Neuron (in vitro differentiated cells): ENCODE results near the gene RESP18.
"Not testable (repeated sequence)": the region's sequence is repeated elsewhere in the genome, so short reads cannot be mapped to it uniquely, and the experiment has no call there.

Experiments used
- H2AFZ ChIP-seq: one replicate; pipeline ENCODE4 v1.6.1; 2013; ENCODE audit warnings: low read depth, mild to moderate bottlenecking, inconsistent platforms, low read length, moderate library complexity
- H3K27me3 ChIP-seq: one replicate; pipeline ENCODE4 v1.6.1; 2013; ENCODE audit warnings: low read length; ENCODE audit not compliant: insufficient read depth
- H3K36me3 ChIP-seq: one replicate; pipeline ENCODE4 v1.6.1; 2013; ENCODE audit warnings: low read length; ENCODE audit not compliant: insufficient read depth
- H3K4me1 ChIP-seq: one replicate; pipeline ENCODE4 v1.6.1; 2013; ENCODE audit warnings: low read length; ENCODE audit not compliant: insufficient read depth
- H3K4me3 ChIP-seq: 2 replicates; pipeline ENCODE4 v1.5.1; 2013; ENCODE audit warnings: mild to moderate bottlenecking, low read length, moderate library complexity
- H3K9me3 ChIP-seq: one replicate; pipeline ENCODE4 v1.6.1; 2013; ENCODE audit warnings: low read length

Gene RESP18

GRCh38 chr2:219294356-219295351 lies 37.9 kb downstream of the RESP18 start:
- Histone ChIP-seq H2AFZ (peak overlapping the region; percentile 71), H3K4me3 (peak overlapping the region; percentile 78), H3K36me3 (no peaks in the 10 kb centered on the region), H3K9me3 (no peaks in the 10 kb centered on the region), H3K4me1 (peaks cover 21% of the 10 kb centered on the region), H3K27me3 (peaks cover 12% of the 10 kb centered on the region)

DNA sequence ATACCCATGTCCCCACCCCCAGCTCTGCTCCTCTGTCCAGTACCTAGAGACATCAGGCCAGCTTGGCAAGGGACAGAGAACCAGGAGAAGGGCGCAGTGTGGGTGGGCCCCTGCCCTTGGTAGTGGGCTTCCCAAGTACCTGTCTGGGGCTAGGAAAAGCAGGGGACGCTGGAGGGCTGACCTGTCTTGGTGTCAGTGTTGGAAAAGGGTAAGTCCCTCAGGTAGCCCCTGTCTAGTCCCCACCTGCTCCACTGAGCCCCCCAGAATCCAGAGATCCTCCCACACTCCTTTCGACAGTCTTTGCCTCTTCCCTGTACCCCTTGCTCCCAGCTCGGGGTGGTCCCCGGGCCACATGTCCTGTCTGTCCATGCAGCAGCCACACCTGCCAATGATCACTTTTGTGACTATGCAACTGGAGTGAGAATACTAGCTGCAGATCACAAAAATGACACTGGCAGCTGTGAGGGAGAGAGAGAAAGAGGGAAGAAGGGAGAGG lies 38.8 kb downstream of the RESP18 start:
- H3K4me3 ChIP-seq = no peak overlapping the region

GRCh38 chr2:219292616-219293015 lies 39.9 kb downstream of the RESP18 start:
- no peak overlapping the region for H3K4me3 ChIP-seq

More for the DNA sequence above, 38.8 kb downstream of the RESP18 start:
- Histone ChIP-seq H2AFZ (no peak overlapping the region), H3K36me3 (no peaks in the 10 kb centered on the region), H3K27me3 (peaks cover 8% of the 10 kb centered on the region), H3K4me1 (peaks cover 12% of the 10 kb centered on the region), H3K9me3 (no peaks in the 10 kb centered on the region)

DNA sequence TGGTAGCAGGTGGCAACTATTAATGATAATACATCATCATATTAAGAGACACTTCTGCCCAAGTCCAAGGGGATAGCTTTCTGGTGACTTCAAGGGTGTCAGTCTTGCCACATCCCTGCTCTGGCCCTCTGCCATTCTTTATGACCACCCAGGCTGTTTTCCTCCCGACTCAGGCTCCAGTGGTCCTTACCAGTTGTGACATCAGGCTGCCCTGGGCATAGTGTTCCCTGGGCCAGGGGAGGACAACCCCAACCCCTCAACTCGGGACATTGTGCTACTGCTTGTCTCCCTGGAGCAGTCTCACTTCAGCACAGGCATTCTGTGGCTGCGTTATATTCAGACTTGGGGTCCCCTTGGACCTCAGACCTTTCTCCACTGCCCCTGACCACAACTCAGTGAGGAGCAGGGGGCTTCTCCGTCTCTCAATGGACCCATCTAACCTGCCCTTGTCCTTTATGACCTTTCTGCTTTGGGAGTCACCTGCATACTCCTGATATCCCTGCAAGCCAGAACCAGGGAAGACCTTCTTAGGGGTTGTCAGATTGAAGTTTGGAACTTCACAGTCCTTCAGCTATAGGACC lies 40.5 kb downstream of the RESP18 start:
- H2AFZ ChIP-seq = no peak overlapping the region
- H3K4me1 ChIP-seq = peaks cover 11% of the 10 kb centered on the region
- H3K9me3 ChIP-seq = no peaks in the 10 kb centered on the region
- H3K27me3 ChIP-seq = peaks cover 3% of the 10 kb centered on the region
- H3K36me3 ChIP-seq = no peaks in the 10 kb centered on the region
- H3K4me3 ChIP-seq = no peak overlapping the region

More at GRCh38 chr2:219292616-219293015, 39.9 kb downstream of the RESP18 start:
- Histone ChIP-seq H2AFZ (no peak overlapping the region), H3K27me3 (peaks cover 6% of the 10 kb centered on the region), H3K9me3 (no peaks in the 10 kb centered on the region), H3K4me1 (peaks cover 11% of the 10 kb centered on the region), H3K36me3 (no peaks in the 10 kb centered on the region)

GRCh38 chr2:219291394-219291793 lies 41.1 kb downstream of the RESP18 start:
- Histone ChIP-seq H3K36me3 (no peaks in the 10 kb centered on the region), H3K27me3 (peaks cover 1% of the 10 kb centered on the region), H3K9me3 (no peaks in the 10 kb centered on the region), H3K4me1 (peaks cover 17% of the 10 kb centered on the region), H3K4me3 (no peak overlapping the region), H2AFZ (no peak overlapping the region)

DNA sequence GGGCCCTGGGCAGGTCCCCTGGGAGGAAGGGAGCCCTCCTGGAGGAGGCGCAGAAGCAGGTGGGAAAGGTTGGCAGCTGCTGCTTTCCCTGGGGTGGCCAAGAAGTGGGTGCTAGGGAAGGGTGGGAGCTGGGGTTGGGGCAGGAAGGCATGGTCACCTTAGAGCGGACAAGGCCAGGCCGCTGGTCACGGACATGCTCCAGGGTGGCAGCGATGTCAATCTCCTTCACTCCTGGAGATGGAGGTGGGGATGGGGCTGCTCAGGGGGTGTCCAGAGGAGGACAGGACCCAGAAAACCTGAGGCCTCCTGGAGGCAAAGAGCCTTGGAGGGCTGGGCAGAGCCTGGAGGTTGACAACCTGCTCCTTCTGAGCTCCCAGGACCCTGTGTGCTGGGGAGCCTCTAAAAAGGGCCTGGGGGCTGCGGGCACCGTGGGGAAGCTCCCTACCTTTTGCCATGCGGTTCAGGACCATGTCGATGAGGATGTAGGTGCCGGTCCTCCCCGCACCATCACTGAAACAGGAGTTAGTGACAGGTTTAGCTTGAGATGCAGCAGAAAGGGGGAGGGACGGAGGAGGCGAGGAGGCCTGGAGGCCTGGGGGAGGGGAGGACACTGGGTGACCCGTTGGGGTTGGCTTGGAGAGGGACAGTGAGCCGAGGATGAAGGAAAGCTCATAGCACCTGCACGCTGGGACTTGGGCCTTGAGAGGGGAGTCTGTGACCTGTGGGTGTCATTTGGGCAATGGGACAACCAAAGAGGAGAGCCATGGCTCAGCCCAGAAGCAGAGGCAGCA lies 42.0 kb downstream of the RESP18 start:
- Histone ChIP-seq H3K27me3 (no peaks in the 10 kb centered on the region), H2AFZ (no peak overlapping the region), H3K36me3 (no peaks in the 10 kb centered on the region), H3K4me3 (no peak overlapping the region), H3K4me1 (peaks cover 19% of the 10 kb centered on the region), H3K9me3 (no peaks in the 10 kb centered on the region)

DNA sequence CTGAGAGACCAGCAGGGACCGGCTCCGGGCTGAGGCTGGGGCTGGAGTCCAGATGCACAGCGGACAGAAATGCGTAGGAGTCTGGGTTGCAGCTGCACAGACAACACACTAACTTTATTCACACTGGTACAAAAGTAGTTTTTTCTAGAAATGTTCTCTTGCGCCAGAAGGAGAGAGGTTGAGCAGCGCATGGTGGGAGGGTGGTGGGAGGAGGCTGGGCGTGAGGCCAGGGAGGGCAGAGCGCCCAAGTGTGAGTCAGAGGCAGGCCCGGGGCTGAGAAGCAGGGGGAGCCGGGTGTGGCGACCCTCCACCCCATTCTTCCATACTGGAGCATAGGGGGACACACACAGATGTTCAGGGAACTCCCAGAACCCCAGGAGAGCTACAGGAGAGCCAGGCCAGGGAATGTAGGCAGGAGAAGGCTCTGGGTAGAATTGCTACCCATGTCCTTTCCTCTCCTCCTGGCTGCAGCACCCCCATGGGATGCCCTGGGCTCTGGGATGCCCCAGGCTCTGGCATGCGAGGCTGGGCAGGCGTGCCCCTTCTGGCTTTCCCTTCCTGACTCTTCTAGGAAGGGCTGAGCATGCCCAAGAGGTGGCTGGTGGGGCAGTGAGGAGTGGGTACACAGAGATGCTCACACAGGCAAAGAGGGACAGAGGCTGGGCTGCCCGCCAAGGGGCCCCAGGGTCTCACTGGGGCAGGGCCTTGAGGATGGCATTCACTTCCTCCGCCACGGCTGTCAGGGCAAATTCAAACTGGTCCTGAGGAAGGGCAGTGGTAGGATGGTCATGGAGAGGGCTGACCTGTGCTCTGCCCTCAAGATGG lies 42.8 kb downstream of the RESP18 start:
- Histone ChIP-seq H3K4me1 (peaks cover 15% of the 10 kb centered on the region), H3K27me3 (no peaks in the 10 kb centered on the region), H3K4me3 (no peak overlapping the region), H3K36me3 (peaks cover 5% of the 10 kb centered on the region), H2AFZ (no peak overlapping the region), H3K9me3 (no peaks in the 10 kb centered on the region)

GRCh38 chr2:219289195-219289536 lies 43.4 kb downstream of the RESP18 start:
- Histone ChIP-seq H3K27me3 (no peaks in the 10 kb centered on the region), H3K4me3 (no peak overlapping the region), H3K36me3 (peaks cover 10% of the 10 kb centered on the region), H3K9me3 (no peaks in the 10 kb centered on the region), H2AFZ (no peak overlapping the region), H3K4me1 (peaks cover 11% of the 10 kb centered on the region)

DNA sequence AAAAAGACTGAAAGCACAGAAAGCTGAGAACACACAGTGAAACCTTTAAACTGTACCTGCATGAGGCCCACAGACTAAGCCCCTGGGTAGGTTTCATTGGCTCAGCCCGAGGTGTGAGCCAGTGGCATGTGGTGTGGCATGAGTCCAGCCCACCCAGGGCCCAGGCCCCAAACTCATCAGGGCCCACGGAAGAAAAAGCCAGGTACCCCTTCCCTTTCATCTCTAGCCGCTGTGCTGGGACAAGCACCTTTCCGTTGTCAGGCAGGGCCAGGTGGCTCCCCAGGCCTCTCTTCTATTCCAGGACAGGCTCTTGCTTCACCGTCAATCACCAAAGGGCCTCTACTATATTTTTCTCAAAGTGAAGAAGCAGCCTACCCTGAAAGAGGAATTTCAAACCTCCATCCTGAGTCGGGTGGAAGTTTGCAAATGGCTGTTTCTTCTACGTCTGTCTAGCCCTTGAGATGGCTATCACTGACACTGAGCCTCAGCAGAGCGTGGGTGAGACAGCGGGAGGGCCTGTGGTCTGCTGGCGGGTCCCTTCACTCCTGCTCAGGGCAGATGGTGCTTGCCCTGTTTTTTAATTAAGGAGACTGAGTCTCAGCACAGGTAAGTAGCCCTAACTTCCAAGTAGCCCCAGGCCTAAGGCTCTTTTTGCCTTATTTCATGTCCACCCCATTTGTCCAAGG lies 44.8 kb downstream of the RESP18 start:
- Histone ChIP-seq H3K9me3 (no peaks in the 10 kb centered on the region), H3K27me3 (no peaks in the 10 kb centered on the region), H3K36me3 (peaks cover 19% of the 10 kb centered on the region), H3K4me3 (no peak overlapping the region), H3K4me1 (peaks cover 8% of the 10 kb centered on the region), H2AFZ (no peak overlapping the region)

DNA sequence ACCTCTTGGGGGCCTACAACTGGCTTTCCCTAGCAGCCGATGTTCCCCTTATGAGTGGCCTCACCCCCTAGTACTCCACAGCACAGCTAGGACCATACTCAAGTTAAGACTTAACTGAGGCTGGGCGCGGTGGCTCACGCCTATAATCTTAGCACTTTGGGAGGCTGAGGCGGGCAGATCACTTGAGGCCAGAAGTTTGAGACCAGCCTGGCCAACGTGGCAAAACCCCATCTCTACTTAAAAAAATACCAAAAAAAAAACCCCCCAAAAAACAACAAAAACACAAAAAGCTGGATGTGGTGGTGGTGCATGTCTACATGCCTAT lies 45.5 kb downstream of the RESP18 start:
- H3K36me3 ChIP-seq = peaks cover 19% of the 10 kb centered on the region
- not testable (repeated sequence) for H3K4me1 ChIP-seq, H3K9me3 ChIP-seq, H2AFZ ChIP-seq, H3K27me3 ChIP-seq, H3K4me3 ChIP-seq

DNA sequence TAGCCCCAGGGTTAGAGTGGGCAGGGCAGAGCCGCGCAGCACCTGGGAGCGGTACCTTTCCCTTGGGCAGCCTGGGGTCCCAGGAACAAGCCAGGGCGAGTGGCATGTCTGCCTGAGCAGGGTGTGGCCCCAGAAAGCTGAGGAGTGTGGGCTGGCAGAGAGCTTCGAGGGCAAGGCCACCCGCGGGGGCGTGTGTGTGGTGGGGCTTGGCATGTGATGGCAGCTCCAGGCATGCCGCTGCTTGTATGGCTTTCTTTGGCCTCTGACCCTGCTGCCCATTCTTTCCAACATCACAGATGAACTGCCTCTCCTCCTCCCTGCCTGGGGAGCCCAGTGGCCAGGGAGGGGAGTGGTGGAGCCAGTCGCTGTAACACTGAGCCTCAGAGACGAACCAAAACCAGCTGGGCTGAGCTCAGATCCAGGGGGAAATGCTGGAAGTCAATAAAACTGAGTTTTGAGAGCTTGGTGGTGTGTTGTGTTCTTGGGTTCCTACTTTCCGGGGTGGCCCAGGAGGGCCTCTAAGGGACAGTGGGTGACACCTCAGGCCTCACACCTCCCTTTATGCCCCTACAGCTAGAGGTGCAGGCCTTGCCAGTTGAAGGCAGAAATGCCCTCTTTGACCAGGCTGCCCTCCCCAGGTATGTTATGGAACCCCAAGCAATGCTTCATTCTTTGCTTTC lies 46.0 kb downstream of the RESP18 start:
- Histone ChIP-seq H3K4me1 (peaks cover 8% of the 10 kb centered on the region), H3K27me3 (no peaks in the 10 kb centered on the region), H3K9me3 (no peaks in the 10 kb centered on the region), H3K36me3 (peaks cover 19% of the 10 kb centered on the region), H3K4me3 (no peak overlapping the region), H2AFZ (no peak overlapping the region)
